Fibroblast of lung (primary cell): ENCODE data around the gene ITIH1.

ENCODE experiments used
- EZH2 ChIP-seq: IDR thresholded peaks from 2 replicates; pipeline ENCODE4 v1.5.1; 2012; ENCODE audit warnings: low read length, control low read depth, mild to moderate bottlenecking; ENCODE audit errors: missing control alignments
- TF ChIP-seq, protein P1 (sequence below), 2 donors: IDR thresholded peaks in 1 of 2; conservative IDR thresholded peaks in 1 of 2; 1 replicate in 1 of 2; 2 replicates in 1 of 2; pipeline ENCODE4 v1.5.1; 2011 to 2012; ENCODE audit warnings: low read length in 2 of 2, control low read depth in 1 of 2, inconsistent platforms in 1 of 2, low read depth in 1 of 2, mild to moderate bottlenecking in 1 of 2

DNA sequence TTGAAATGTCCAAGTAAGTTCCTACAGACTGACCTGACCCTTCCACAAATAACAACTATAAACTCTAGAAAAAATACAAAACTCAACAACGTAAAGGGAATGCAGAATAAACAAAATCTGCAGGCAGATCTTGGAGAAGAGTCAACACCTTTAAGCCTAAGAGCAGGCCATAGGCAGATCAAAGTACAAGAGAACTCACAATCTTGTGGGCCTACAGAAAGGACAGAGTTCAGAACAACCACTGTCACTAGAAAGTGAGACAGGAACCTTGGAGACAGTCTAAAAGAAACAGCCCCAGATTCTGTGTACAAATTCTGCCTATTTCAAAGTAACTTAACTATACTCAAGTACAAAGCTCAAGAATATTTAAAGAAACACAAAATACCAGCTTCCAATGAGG lies 37.7 kb upstream of the ITIH1 start:
- TF ChIP-seq EZH2: no peak
- TF ChIP-seq, protein P1, sequence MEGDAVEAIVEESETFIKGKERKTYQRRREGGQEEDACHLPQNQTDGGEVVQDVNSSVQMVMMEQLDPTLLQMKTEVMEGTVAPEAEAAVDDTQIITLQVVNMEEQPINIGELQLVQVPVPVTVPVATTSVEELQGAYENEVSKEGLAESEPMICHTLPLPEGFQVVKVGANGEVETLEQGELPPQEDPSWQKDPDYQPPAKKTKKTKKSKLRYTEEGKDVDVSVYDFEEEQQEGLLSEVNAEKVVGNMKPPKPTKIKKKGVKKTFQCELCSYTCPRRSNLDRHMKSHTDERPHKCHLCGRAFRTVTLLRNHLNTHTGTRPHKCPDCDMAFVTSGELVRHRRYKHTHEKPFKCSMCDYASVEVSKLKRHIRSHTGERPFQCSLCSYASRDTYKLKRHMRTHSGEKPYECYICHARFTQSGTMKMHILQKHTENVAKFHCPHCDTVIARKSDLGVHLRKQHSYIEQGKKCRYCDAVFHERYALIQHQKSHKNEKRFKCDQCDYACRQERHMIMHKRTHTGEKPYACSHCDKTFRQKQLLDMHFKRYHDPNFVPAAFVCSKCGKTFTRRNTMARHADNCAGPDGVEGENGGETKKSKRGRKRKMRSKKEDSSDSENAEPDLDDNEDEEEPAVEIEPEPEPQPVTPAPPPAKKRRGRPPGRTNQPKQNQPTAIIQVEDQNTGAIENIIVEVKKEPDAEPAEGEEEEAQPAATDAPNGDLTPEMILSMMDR (conservative IDR thresholded peaks at IDR 0.05 in 1 of 2, IDR thresholded peaks at IDR 0.05 in 1 of 2; ENCODE audit: low read depth in 1 of 2, low read length in 2 of 2): no peak
